ENCODE results near the gene ATP11A.
"Not testable (repeated sequence)": the region's sequence is repeated elsewhere in the genome, so short reads cannot be mapped to it uniquely, and the experiment has no call there.

Gene ATP11A

GRCh38 chr13:112800057-112800456 is 110.2 kb downstream of the ATP11A start:
- in situ Hi-C loops (cut with MboI; ENCODE audit: low pct_unique_long_range_greater_than_20kb, low sequenced_read_pairs), result no loop called here
- DNase-seq, result no peak

- DNase-seq; in situ Hi-C loops (cut with MboI; ENCODE audit: low pct_unique_long_range_greater_than_20kb, low sequenced_read_pairs): not testable (repeated sequence)
These were observed 111.0 kb downstream of the ATP11A start for GRCh38 chr13:112800807-112801206.

GRCh38 chr13:112802802-112803195 is 113.0 kb downstream of the ATP11A start:
- in situ Hi-C loops (cut with MboI; ENCODE audit: low pct_unique_long_range_greater_than_20kb, low sequenced_read_pairs), result no loop called here

GRCh38 chr13:112803422-112803821 is 113.6 kb downstream of the ATP11A start:
- in situ Hi-C loops (cut with MboI; ENCODE audit: low pct_unique_long_range_greater_than_20kb, low sequenced_read_pairs), result no loop called here
- DNase-seq, result peak; percentile 14

More at GRCh38 chr13:112802802-112803195, 113.0 kb downstream of the ATP11A start:
- DNase-seq, result no peak

- no peak for DNase-seq
- in situ Hi-C loops (cut with MboI; ENCODE audit: low pct_unique_long_range_greater_than_20kb, low sequenced_read_pairs), result no loop called here
These were observed 114.5 kb downstream of the ATP11A start for GRCh38 chr13:112804374-112804773.

- in situ Hi-C loops (cut with MboI; ENCODE audit: low pct_unique_long_range_greater_than_20kb, low sequenced_read_pairs), result no loop called here
- no peak for DNase-seq
These were observed 117.2 kb downstream of the ATP11A start for GRCh38 chr13:112806739-112807652.

GRCh38 chr13:112807653-112808376 is 118.0 kb downstream of the ATP11A start:
- in situ Hi-C loops (cut with MboI; ENCODE audit: low pct_unique_long_range_greater_than_20kb, low sequenced_read_pairs), result no loop called here
- no peak for DNase-seq

- in situ Hi-C loops (cut with MboI; ENCODE audit: low pct_unique_long_range_greater_than_20kb, low sequenced_read_pairs), result no loop called here
- DNase-seq, result no peak
These were observed 118.7 kb downstream of the ATP11A start for GRCh38 chr13:112808377-112809140.

GRCh38 chr13:112809332-112810315 is 119.8 kb downstream of the ATP11A start:
- in situ Hi-C loops (cut with MboI; ENCODE audit: low pct_unique_long_range_greater_than_20kb, low sequenced_read_pairs), result no loop called here
- DNase-seq, result no peak

- no peak for DNase-seq
- in situ Hi-C loops (cut with MboI; ENCODE audit: low pct_unique_long_range_greater_than_20kb, low sequenced_read_pairs), result no loop called here
These were observed 120.8 kb downstream of the ATP11A start for GRCh38 chr13:112810608-112811007.

- no peak for DNase-seq
- in situ Hi-C loops (cut with MboI; ENCODE audit: low pct_unique_long_range_greater_than_20kb, low sequenced_read_pairs), result no loop called here
These were observed 122.6 kb downstream of the ATP11A start for GRCh38 chr13:112812306-112813055.

- no peak for DNase-seq
- in situ Hi-C loops (cut with MboI; ENCODE audit: low pct_unique_long_range_greater_than_20kb, low sequenced_read_pairs), result no loop called here
These were observed 123.7 kb downstream of the ATP11A start for GRCh38 chr13:112813552-112813951.

- no peak for DNase-seq
- in situ Hi-C loops (cut with MboI; ENCODE audit: low pct_unique_long_range_greater_than_20kb, low sequenced_read_pairs), result no loop called here
These were observed 125.2 kb downstream of the ATP11A start for GRCh38 chr13:112814905-112815585.

- in situ Hi-C loops (cut with MboI; ENCODE audit: low pct_unique_long_range_greater_than_20kb, low sequenced_read_pairs), result no loop called here
- no peak for DNase-seq
These were observed 126.0 kb downstream of the ATP11A start for GRCh38 chr13:112815871-112816270.

GRCh38 chr13:112818040-112818697 is 128.3 kb downstream of the ATP11A start:
- no peak for DNase-seq
- in situ Hi-C loops (cut with MboI; ENCODE audit: low pct_unique_long_range_greater_than_20kb, low sequenced_read_pairs), result no loop called here

GRCh38 chr13:112818698-112819045 is 128.8 kb downstream of the ATP11A start:
- in situ Hi-C loops (cut with MboI; ENCODE audit: low pct_unique_long_range_greater_than_20kb, low sequenced_read_pairs), result no loop called here

GRCh38 chr13:112819111-112819510 is 129.3 kb downstream of the ATP11A start:
- DNase-seq, result no peak
- in situ Hi-C loops (cut with MboI; ENCODE audit: low pct_unique_long_range_greater_than_20kb, low sequenced_read_pairs), result no loop called here

More at GRCh38 chr13:112818698-112819045, 128.8 kb downstream of the ATP11A start:
- no peak for DNase-seq

All from KBM-7 (cell line).